ENCODE measurements around the gene NFE2L2.
A peak's percentile ranks its signal among the peaks of the same experiment; 100 is the strongest.
"Not testable (repeated sequence)": the region's sequence is repeated elsewhere in the genome, so short reads cannot be mapped to it uniquely, and the experiment has no call there.

NFE2L2 gene

GRCh38 chr2:177264693-177265587 lies at the start of gene NFE2L2:
Gene NFE2L2 (minus strand): TSS chr2:177264727. CDS start chr2:177264576, 151 bp downstream.
- DNase-seq (ENCODE audit: low spot score): peak; percentile 91

- DNase-seq (ENCODE audit: low spot score): no peak
Observed at GRCh38 chr2:177314194-177314593, 49.7 kb upstream of the NFE2L2 start.

- no peak for DNase-seq (ENCODE audit: low spot score)
Observed at GRCh38 chr2:177313162-177313781, 48.7 kb upstream of the NFE2L2 start.

- DNase-seq (ENCODE audit: low spot score): no peak
Observed at GRCh38 chr2:177312562-177312961, 48.0 kb upstream of the NFE2L2 start.

GRCh38 chr2:177309672-177310309 lies 45.3 kb upstream of the NFE2L2 start:
- not testable (repeated sequence) for DNase-seq (ENCODE audit: low spot score)

GRCh38 chr2:177306550-177306949 lies 42.0 kb upstream of the NFE2L2 start:
- DNase-seq (ENCODE audit: low spot score): no peak

GRCh38 chr2:177303939-177304338 lies 39.4 kb upstream of the NFE2L2 start:
- DNase-seq (ENCODE audit: low spot score): no peak

GRCh38 chr2:177302552-177302951 lies 38.0 kb upstream of the NFE2L2 start:
- no peak for DNase-seq (ENCODE audit: low spot score)

- no peak for DNase-seq (ENCODE audit: low spot score)
Observed at GRCh38 chr2:177298191-177298590, 33.7 kb upstream of the NFE2L2 start.

- DNase-seq (ENCODE audit: low spot score): peak; percentile 11
Observed at GRCh38 chr2:177296040-177296439, 31.5 kb upstream of the NFE2L2 start.

- DNase-seq (ENCODE audit: low spot score): no peak
Observed at GRCh38 chr2:177295484-177295883, 31.0 kb upstream of the NFE2L2 start.

GRCh38 chr2:177291701-177292100 lies 27.2 kb upstream of the NFE2L2 start:
- DNase-seq (ENCODE audit: low spot score): no peak

- no peak for DNase-seq (ENCODE audit: low spot score)
Observed at GRCh38 chr2:177289824-177290628, 25.5 kb upstream of the NFE2L2 start.

GRCh38 chr2:177287814-177288213 lies 23.3 kb upstream of the NFE2L2 start:
- no peak for DNase-seq (ENCODE audit: low spot score)

GRCh38 chr2:177285892-177286715 lies 21.6 kb upstream of the NFE2L2 start:
- DNase-seq (ENCODE audit: low spot score): no peak

- no peak for DNase-seq (ENCODE audit: low spot score)
Observed at GRCh38 chr2:177284531-177284930, 20.0 kb upstream of the NFE2L2 start.

- no peak for DNase-seq (ENCODE audit: low spot score)
Observed at GRCh38 chr2:177283906-177284305, 19.4 kb upstream of the NFE2L2 start.

GRCh38 chr2:177282787-177283572 lies 18.5 kb upstream of the NFE2L2 start:
- DNase-seq (ENCODE audit: low spot score): no peak

GRCh38 chr2:177282181-177282641 lies 17.7 kb upstream of the NFE2L2 start:
- no peak for DNase-seq (ENCODE audit: low spot score)

Measured in Ammon's horn (tissue), 1 donor.